ENCODE measurements around the gene PRPF18.

The PRPF18 gene

GRCh38 chr10:13567030-13567429 is 19.7 kb upstream of the PRPF18 start:
- no peaks in the 10 kb centered on the region for H3K9me3 ChIP-seq (ENCODE audit: control insufficient read depth in 5 of 5, low read length in 5 of 5)
- no peaks in the 10 kb centered on the region for H3K27me3 ChIP-seq (ENCODE audit: control insufficient read depth in 5 of 5, insufficient read depth in 4 of 5, low read length in 5 of 5)
- H3K4me3 ChIP-seq (ENCODE audit: low read depth in 1 of 5, low read length in 5 of 5), result no peak overlapping the region
- no peaks in the 10 kb centered on the region for H3K4me1 ChIP-seq (ENCODE audit: control insufficient read depth in 5 of 5, insufficient read depth in 5 of 5, low read length in 5 of 5)
- H3K9ac ChIP-seq (ENCODE audit: low read length in 5 of 5), result no peak overlapping the region
- no peaks in the 10 kb centered on the region for H3K36me3 ChIP-seq (ENCODE audit: control insufficient read depth in 5 of 5, insufficient read depth in 5 of 5, low read length in 5 of 5)
- H3K27ac ChIP-seq (ENCODE audit: low read depth, low read length), result no peak overlapping the region

GRCh38 chr10:13571541-13571940 is 15.2 kb upstream of the PRPF18 start:
- Histone ChIP-seq H3K9ac (ENCODE audit: low read length in 5 of 5) (no peak overlapping the region), H3K9me3 (ENCODE audit: control insufficient read depth in 5 of 5, low read length in 5 of 5) (peaks cover 0 to 6% (median 0%) of the 10 kb centered on the region in 5 donors), H3K4me1 (ENCODE audit: control insufficient read depth in 5 of 5, insufficient read depth in 5 of 5, low read length in 5 of 5) (no peaks in the 10 kb centered on the region), H3K36me3 (ENCODE audit: control insufficient read depth in 5 of 5, insufficient read depth in 5 of 5, low read length in 5 of 5) (no peaks in the 10 kb centered on the region), H3K27me3 (ENCODE audit: control insufficient read depth in 5 of 5, insufficient read depth in 4 of 5, low read length in 5 of 5) (no peaks in the 10 kb centered on the region), H3K27ac (ENCODE audit: low read depth, low read length) (no peak overlapping the region), H3K4me3 (ENCODE audit: low read depth in 1 of 5, low read length in 5 of 5) (no peak overlapping the region)

GRCh38 chr10:13573960-13574359 is 12.8 kb upstream of the PRPF18 start:
- Histone ChIP-seq H3K4me1 (ENCODE audit: control insufficient read depth in 5 of 5, insufficient read depth in 5 of 5, low read length in 5 of 5) (no peaks in the 10 kb centered on the region), H3K9me3 (ENCODE audit: control insufficient read depth in 5 of 5, low read length in 5 of 5) (peaks cover 0 to 6% (median 0%) of the 10 kb centered on the region in 5 donors), H3K27ac (ENCODE audit: low read depth, low read length) (no peak overlapping the region), H3K9ac (ENCODE audit: low read length in 5 of 5) (no peak overlapping the region), H3K4me3 (ENCODE audit: low read depth in 1 of 5, low read length in 5 of 5) (no peak overlapping the region), H3K36me3 (ENCODE audit: control insufficient read depth in 5 of 5, insufficient read depth in 5 of 5, low read length in 5 of 5) (no peaks in the 10 kb centered on the region), H3K27me3 (ENCODE audit: control insufficient read depth in 5 of 5, insufficient read depth in 4 of 5, low read length in 5 of 5) (no peaks in the 10 kb centered on the region)

GRCh38 chr10:13585195-13585751 is 1.5 kb upstream of the PRPF18 start:
- Histone ChIP-seq H3K27me3 (ENCODE audit: control insufficient read depth in 5 of 5, insufficient read depth in 4 of 5, low read length in 5 of 5) (peaks cover 0 to 7% (median 6%) of the 10 kb centered on the region in 5 donors), H3K9me3 (ENCODE audit: control insufficient read depth in 5 of 5, low read length in 5 of 5) (no peaks in the 10 kb centered on the region), H3K9ac (ENCODE audit: low read length in 5 of 5) (no peak overlapping the region), H3K36me3 (ENCODE audit: control insufficient read depth in 5 of 5, insufficient read depth in 5 of 5, low read length in 5 of 5) (no peaks in the 10 kb centered on the region), H3K27ac (ENCODE audit: low read depth, low read length) (no peak overlapping the region), H3K4me3 (ENCODE audit: low read depth in 1 of 5, low read length in 5 of 5) (no peak overlapping the region), H3K4me1 (ENCODE audit: control insufficient read depth in 5 of 5, insufficient read depth in 5 of 5, low read length in 5 of 5) (peaks cover 3 to 19% (median 12%) of the 10 kb centered on the region in 5 donors)

- no peaks in the 10 kb centered on the region for H3K9me3 ChIP-seq (ENCODE audit: control insufficient read depth in 5 of 5, low read length in 5 of 5)
- H3K36me3 ChIP-seq (ENCODE audit: control insufficient read depth in 5 of 5, insufficient read depth in 5 of 5, low read length in 5 of 5), result no peaks in the 10 kb centered on the region
- H3K4me3 ChIP-seq (ENCODE audit: low read depth in 1 of 5, low read length in 5 of 5), result no peak overlapping the region
- peaks cover 0 to 6% (median 4%) of the 10 kb centered on the region in 5 donors for H3K27me3 ChIP-seq (ENCODE audit: control insufficient read depth in 5 of 5, insufficient read depth in 4 of 5, low read length in 5 of 5)
- H3K27ac ChIP-seq (ENCODE audit: low read depth, low read length), result no peak overlapping the region
- no peak overlapping the region for H3K9ac ChIP-seq (ENCODE audit: low read length in 5 of 5)
- peaks cover 3 to 19% (median 12%) of the 10 kb centered on the region in 5 donors for H3K4me1 ChIP-seq (ENCODE audit: control insufficient read depth in 5 of 5, insufficient read depth in 5 of 5, low read length in 5 of 5)
These were observed 822 bp upstream of the PRPF18 start for GRCh38 chr10:13585943-13586342.

GRCh38 chr10:13587391-13587790 is 626 bp downstream of the PRPF18 start:
- Histone ChIP-seq H3K27ac (ENCODE audit: low read depth, low read length) (peak overlapping the region; percentile 62), H3K36me3 (ENCODE audit: control insufficient read depth in 5 of 5, insufficient read depth in 5 of 5, low read length in 5 of 5) (peaks cover 0 to 8% (median 2%) of the 10 kb centered on the region in 5 donors), H3K4me3 (ENCODE audit: low read depth in 1 of 5, low read length in 5 of 5) (peak overlapping the region; percentile 98 to 100 (median 100)), H3K4me1 (ENCODE audit: control insufficient read depth in 5 of 5, insufficient read depth in 5 of 5, low read length in 5 of 5) (peaks cover 3 to 19% (median 12%) of the 10 kb centered on the region in 5 donors), H3K9me3 (ENCODE audit: control insufficient read depth in 5 of 5, low read length in 5 of 5) (no peaks in the 10 kb centered on the region), H3K9ac (ENCODE audit: low read length in 5 of 5) (peak overlapping the region; percentile 94 to 99 (median 97)), H3K27me3 (ENCODE audit: control insufficient read depth in 5 of 5, insufficient read depth in 4 of 5, low read length in 5 of 5) (peaks cover 0 to 6% (median 3%) of the 10 kb centered on the region in 5 donors)

- Histone ChIP-seq H3K27me3 (ENCODE audit: control insufficient read depth in 5 of 5, insufficient read depth in 4 of 5, low read length in 5 of 5) (no peaks in the 10 kb centered on the region), H3K4me1 (ENCODE audit: control insufficient read depth in 5 of 5, insufficient read depth in 5 of 5, low read length in 5 of 5) (peaks cover 3 to 19% (median 12%) of the 10 kb centered on the region in 5 donors), H3K9me3 (ENCODE audit: control insufficient read depth in 5 of 5, low read length in 5 of 5) (no peaks in the 10 kb centered on the region), H3K9ac (ENCODE audit: low read length in 5 of 5) (no peak overlapping the region), H3K27ac (ENCODE audit: low read depth, low read length) (no peak overlapping the region), H3K36me3 (ENCODE audit: control insufficient read depth in 5 of 5, insufficient read depth in 5 of 5, low read length in 5 of 5) (peaks cover 3 to 17% (median 7%) of the 10 kb centered on the region in 5 donors), H3K4me3 (ENCODE audit: low read depth in 1 of 5, low read length in 5 of 5) (no peak overlapping the region)
These were observed 2.6 kb downstream of the PRPF18 start for GRCh38 chr10:13589316-13589715.

- H3K27me3 ChIP-seq (ENCODE audit: control insufficient read depth in 5 of 5, insufficient read depth in 4 of 5, low read length in 5 of 5), result no peaks in the 10 kb centered on the region
- H3K9me3 ChIP-seq (ENCODE audit: control insufficient read depth in 5 of 5, low read length in 5 of 5), result no peaks in the 10 kb centered on the region
- no peak overlapping the region for H3K27ac ChIP-seq (ENCODE audit: low read depth, low read length)
- peaks cover 3 to 19% (median 12%) of the 10 kb centered on the region in 5 donors for H3K4me1 ChIP-seq (ENCODE audit: control insufficient read depth in 5 of 5, insufficient read depth in 5 of 5, low read length in 5 of 5)
- H3K9ac ChIP-seq (ENCODE audit: low read length in 5 of 5), result no peak overlapping the region
- peaks cover 3 to 17% (median 7%) of the 10 kb centered on the region in 5 donors for H3K36me3 ChIP-seq (ENCODE audit: control insufficient read depth in 5 of 5, insufficient read depth in 5 of 5, low read length in 5 of 5)
- no peak overlapping the region for H3K4me3 ChIP-seq (ENCODE audit: low read depth in 1 of 5, low read length in 5 of 5)
These were observed 4.1 kb downstream of the PRPF18 start for GRCh38 chr10:13590886-13591285.

GRCh38 chr10:13592306-13592705 is 5.5 kb downstream of the PRPF18 start:
- H3K27me3 ChIP-seq (ENCODE audit: control insufficient read depth in 5 of 5, insufficient read depth in 4 of 5, low read length in 5 of 5), result no peaks in the 10 kb centered on the region
- H3K36me3 ChIP-seq (ENCODE audit: control insufficient read depth in 5 of 5, insufficient read depth in 5 of 5, low read length in 5 of 5), result peaks cover 3 to 17% (median 7%) of the 10 kb centered on the region in 5 donors
- H3K27ac ChIP-seq (ENCODE audit: low read depth, low read length), result no peak overlapping the region

GRCh38 chr10:13593535-13593934 is 6.8 kb downstream of the PRPF18 start:
- H3K36me3 ChIP-seq (ENCODE audit: control insufficient read depth in 5 of 5, insufficient read depth in 5 of 5, low read length in 5 of 5), result peaks cover 6 to 19% (median 11%) of the 10 kb centered on the region in 5 donors
- H3K4me3 ChIP-seq (ENCODE audit: low read depth in 1 of 5, low read length in 5 of 5), result no peak overlapping the region
- no peaks in the 10 kb centered on the region for H3K27me3 ChIP-seq (ENCODE audit: control insufficient read depth in 5 of 5, insufficient read depth in 4 of 5, low read length in 5 of 5)
- H3K9me3 ChIP-seq (ENCODE audit: control insufficient read depth in 5 of 5, low read length in 5 of 5), result no peaks in the 10 kb centered on the region
- H3K4me1 ChIP-seq (ENCODE audit: control insufficient read depth in 5 of 5, insufficient read depth in 5 of 5, low read length in 5 of 5), result peaks cover 0 to 2% (median 0%) of the 10 kb centered on the region in 5 donors
- H3K27ac ChIP-seq (ENCODE audit: low read depth, low read length), result no peak overlapping the region
- H3K9ac ChIP-seq (ENCODE audit: low read length in 5 of 5), result no peak overlapping the region

More at GRCh38 chr10:13592306-13592705, 5.5 kb downstream of the PRPF18 start:
- Histone ChIP-seq H3K9me3 (ENCODE audit: control insufficient read depth in 5 of 5, low read length in 5 of 5) (no peaks in the 10 kb centered on the region), H3K9ac (ENCODE audit: low read length in 5 of 5) (no peak overlapping the region), H3K4me3 (ENCODE audit: low read depth in 1 of 5, low read length in 5 of 5) (no peak overlapping the region), H3K4me1 (ENCODE audit: control insufficient read depth in 5 of 5, insufficient read depth in 5 of 5, low read length in 5 of 5) (peaks cover 3 to 12% (median 10%) of the 10 kb centered on the region in 5 donors)

All from subcutaneous abdominal adipose tissue (tissue), 5 donors.